HG02610 (cell line): ENCODE data around the gene MMP1.

Experiments
- ATAC-seq: cut with Tn5 transposase; IDR thresholded peaks from one replicate; pipeline ENCODE4 v1.9.1; 2021; ENCODE audit warnings: mild to moderate bottlenecking, moderate library complexity; ENCODE audit not compliant: unreplicated experiment

MMP1 gene

DNA sequence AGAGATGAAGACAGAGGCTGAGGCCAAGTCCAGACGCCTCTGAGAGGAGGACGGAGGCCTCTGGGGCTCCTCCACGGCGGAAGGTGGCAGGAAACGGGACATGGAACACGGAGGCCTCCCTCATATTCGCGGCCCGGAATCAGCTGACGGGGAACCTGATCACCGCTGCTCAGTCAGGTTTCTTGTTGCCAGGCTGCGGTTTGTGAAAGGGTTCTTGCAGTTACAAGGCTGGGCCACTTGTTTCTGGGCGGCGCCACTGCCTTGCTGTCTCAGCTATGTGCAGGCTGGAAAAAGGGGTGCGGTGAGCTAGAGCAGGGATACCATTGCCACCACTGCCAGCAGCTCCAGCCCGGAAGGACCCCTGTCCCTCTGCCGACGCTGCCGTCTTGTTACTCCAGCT is 10.0 kb upstream of the MMP1 start:
- peak; percentile 53 for ATAC-seq

DNA sequence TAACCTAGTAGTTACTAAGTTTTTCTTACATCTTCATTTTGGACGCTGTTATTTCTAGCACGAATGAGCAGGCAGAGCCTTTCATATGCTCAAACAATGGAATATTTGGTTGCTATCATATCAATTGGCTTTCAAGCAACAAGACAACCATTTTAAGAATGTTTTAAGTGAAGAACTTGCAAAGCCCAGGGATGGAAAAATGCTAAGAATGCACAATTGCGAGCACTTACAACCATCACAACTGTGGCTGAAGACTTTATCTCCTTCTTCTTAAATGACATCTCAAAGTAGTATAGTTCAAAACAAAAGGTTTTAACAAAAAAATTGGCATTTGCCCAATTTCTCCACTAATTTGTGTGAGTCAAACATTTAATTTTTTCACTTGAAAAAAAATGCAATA is 8.3 kb upstream of the MMP1 start:
- no peak for ATAC-seq

DNA sequence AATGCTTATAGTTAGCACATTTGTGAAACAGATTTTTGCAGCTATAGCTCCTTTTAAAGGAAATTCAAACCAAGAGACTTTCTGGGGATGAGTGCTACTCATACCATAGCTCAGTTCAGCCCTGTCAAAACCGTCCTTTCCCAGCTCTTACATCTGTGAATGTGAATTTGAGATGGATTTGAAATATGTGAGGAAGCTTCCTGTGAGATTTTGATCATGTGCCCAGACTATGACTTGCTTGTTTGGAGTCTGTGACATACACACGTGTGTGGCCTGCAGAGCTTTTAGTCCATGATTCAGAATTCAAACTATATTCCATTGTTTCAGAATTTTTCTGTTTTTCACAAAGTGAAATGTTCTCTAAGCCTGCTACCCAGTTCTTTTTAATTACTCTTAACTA is 4.4 kb upstream of the MMP1 start:
- ATAC-seq, result no peak

DNA sequence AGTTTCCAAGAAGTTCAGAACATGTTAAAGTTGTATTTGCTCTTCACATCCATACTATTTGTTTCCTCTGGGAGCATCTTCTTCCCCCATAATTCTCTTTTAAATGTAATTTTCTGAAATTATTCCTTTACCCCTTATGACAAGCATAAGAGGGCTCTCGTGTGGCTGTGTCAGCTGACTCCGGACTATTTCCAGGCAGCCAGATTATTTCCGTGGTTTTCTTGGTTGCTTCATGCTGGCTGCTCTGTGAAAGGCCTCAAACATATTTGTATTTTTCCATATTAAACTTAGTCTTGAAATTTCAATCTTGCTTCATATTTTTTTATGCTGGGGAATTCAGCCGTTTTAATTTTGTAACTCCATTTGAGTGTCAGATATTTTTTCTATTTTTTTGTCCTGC is 2.8 kb upstream of the MMP1 start:
- no peak for ATAC-seq

DNA sequence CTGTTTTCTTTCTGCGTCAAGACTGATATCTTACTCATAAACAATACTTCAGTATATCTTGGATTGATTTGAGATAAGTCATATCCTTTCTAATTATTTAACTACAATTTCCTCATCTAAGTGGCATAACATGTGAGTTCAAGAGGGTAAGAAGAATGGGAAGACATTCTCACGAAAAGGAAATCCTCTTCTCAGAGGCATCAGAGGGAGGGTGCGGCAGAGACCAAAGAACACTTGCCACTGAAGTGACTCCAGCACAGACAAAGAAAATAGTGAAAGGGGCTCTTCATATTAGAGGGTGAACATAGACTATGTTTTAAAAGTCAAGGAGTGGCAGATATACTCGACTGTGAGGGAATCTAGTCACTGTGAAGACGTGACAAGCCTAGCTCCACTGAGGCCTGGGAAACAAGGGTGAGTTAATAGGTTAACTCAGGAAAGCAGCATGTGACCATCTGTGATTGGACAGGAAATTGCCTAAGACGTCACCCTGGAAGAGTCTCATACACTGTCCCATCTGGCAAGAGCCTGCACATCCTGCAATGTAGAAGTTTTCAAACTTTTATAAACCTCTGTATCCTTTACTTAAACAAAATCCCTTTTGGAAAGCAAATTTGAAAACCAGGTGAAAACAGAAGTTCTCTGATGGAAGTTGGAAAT is 1.9 kb upstream of the MMP1 start:
- ATAC-seq, result no peak

DNA sequence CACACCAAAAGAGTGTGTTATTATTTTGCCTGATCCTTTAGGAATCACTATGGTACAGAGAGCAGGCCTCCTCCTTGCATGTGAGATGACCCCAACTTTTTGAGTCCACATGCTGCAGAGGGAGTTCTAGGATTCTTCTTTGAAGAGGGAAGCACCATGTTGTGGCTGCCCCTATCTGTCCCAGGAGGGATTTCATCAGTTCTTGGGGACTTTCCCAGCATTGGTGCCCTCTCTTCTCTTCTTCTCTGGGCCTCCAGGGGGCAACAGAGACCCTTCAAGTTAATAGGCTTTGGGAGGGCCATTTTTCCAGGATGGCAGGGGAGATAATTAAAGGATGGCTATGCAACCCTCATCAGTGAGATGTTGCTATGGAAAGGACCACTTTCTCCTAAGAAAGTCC is 3.6 kb downstream of the MMP1 start:
- ATAC-seq, result peak; percentile 94

DNA sequence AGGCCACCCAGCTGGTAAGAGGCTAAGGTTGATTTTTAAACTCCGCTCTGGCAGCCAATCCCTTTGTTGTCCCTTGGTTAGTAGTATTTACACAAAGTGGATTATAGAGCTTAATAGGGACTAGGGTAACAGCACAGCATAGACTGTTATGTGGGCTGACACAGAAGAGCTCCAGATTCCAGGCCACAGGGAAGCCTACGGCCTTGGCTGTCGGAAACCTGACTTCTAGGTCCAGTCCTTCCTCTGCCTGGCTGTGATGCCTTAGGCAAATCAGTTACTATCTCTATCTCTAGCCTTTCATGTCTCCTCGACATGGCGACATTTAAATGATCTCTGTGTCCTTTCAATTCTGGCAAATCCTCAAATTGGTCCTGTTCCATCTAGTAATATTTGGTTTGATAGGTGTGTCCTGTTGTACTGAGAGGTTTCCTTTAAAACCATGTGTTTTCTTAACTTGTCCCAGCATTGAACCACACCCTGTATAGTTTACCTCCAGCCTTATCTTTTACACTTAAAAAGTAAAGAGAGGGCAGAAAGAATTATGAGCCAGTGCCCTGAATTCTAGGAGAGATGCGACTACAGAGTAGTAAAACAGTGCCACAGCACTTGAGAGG is 4.2 kb downstream of the MMP1 start:
- no peak for ATAC-seq

DNA sequence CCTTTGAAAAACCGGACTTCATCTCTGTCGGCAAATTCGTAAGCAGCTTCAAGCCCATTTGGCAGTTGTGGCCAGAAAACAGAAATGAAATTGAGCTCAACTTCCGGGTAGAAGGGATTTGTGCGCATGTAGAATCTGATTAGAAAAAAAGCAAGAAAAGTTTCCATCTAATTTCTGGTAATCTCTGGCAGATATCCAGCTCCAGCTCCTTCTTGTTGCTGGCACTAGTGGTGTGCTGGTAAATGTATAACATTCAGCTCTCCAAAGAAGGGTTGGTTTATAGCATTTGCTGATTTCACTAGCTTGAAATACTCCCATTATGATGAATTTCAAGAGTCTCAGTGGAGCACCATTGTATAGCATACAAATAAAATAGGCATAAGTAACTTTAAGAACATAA is 5.4 kb downstream of the MMP1 start:
- no peak for ATAC-seq

DNA sequence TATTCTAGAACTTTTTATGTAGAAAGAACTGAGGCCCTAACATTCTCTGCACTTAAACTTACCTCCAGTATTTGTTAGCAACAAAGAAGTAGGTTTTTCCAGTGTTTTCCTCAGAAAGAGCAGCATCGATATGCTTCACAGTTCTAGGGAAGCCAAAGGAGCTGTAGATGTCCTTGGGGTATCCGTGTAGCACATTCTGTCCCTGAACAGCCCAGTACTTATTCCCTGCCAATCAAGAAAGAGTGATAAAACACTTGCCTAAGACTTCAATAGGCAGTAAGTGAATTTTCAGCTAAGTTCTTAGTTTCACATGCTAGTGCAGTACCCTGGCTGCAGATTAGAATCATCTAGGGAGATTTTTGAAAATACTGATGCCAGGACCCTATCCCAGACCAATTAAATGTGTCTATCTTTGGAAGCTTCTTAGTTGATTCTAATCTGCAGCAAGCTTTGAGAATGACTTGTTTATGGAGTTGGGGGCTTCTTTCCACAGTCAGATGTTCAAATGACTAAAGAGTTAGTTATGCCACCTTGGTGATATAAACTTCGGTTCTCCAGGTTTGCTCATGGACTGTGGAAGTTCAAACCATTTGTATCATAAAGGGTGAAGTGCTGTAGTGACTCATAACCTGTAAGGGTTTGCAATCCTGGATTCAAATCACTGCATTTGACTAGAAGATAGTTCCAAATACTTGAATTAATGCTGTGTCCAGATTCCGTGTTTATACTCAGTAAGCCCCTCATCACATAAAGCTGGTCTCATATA is 6.5 kb downstream of the MMP1 start:
- ATAC-seq, result no peak

DNA sequence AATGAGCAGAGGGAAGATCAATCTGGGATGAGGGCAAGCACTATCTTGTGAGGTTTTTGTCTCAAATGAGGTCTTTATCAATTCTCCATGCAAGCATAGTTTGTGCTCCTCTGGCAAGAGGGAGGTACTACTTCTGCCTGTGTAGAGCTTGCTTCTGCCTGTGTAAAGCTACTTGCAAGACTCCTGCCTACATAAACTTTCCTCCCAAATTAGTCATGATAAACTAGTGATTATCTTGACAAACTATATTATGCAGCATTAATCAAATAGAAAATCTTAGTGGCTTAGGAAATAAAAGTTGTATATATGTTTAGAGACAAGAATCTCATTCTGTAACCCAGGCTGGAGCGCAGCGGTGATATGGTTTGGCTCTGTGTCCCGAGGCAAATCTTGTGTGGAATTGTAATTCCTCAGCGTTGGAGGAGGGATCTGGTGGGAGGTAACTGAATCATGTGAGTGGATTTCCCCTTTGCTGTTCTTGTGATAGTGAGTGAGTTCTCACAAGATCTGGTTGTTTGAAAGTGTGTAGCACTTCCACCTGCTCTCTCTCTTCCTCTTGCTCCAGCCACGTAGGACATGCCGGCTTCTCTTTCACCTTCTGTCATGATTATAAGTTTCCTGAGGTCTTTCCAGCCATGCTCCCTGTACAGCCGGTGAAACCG is 9.5 kb downstream of the MMP1 start:
- no peak for ATAC-seq

DNA sequence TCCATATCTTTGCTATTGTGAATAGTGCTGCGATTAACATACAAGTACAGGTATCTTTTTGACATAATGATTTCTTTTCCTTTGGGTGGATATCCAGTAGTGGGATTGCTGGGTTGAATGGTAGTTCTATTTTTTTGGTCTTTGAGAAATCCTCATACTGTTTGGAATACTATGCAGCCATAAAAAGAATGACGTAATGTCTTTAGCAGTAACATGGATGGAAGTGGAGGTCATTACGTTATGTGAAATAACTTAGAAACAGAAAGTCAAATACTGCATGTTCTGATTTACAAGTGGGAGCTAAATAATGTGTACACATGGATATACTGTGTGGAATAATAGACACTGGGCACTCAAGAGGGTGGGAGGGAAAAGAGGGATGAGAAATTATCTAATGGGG is 13.6 kb downstream of the MMP1 start:
- no peak for ATAC-seq

DNA sequence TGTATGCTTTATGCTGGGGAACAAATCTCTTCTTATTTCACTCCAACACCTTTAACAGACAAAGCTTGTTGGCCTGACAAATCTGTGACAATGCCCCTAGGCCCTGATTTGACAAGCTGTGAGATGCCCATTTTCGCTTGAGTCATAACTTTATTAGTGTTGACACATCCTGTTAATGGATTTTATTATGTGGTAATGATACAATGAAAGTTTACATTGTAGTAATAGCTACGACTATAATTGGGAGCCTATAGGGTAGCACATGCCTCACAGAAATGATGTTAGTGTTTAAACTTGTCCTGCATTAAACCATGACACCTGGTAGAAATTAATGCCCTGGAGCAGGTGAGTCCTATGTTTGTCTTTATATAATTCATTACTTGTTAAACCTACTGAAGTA is 14.2 kb downstream of the MMP1 start:
- no peak for ATAC-seq

DNA sequence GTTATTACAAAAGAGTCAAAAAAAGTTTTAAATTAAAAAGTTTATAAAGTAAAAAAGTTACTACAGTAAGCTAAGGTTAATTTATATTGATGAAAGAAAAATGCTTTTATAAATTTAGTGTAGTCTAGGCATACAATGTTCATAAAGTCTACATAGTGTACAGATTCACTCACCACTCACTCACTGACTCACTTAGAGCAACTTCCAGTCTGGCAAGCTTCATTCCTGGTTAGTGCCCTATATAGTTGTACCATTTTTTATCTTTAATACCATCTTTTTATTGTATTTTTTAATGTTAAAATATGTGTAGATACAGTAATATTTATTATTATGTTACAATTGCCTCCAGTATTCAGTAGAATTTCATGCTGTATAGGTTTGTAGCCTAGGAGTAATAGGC is 14.9 kb downstream of the MMP1 start:
- ATAC-seq, result no peak

DNA sequence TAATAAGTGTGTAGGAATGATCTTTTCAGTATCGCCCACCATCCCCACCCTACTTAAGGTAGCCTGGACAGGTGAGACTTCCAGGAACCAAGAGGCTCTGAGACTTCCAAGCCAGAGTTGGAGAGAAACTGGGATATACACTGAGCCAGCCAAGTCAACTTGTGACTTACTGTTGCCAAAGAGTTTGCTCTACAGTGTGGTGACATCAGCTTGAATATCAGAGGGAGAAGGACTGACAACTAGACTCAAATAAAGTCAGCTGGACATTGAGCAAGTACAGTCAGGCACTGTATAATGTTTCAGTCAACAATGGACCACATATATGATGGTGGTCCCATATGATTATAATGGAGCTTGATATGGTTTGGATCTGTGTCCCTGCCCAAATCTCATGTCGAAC is 16.3 kb downstream of the MMP1 start:
- ATAC-seq, result no peak

DNA sequence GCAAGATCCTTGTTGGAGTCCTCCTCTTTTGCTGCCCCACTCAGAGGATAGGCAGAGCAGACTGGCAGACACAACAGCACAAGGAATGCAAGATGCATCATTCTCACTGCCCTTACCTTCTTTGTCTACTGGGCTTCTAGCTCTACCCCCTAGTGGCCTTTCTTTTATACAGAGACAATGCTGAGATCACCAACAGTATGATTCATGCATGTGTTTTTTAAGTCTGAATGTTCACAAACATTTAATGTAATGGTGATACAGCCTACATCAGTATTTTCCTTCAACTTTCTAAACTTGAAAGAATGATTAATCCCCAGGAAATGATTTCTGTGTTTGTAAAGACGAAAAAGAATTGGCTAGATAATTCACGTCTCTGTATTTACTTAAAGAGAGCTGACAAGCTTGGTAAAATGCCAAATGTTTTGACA is 17.5 kb downstream of the MMP1 start, which contains the start of gene MMP10:
TSS of gene MMP10 (minus strand) at position 138 of the 428 bp plus-strand sequence. CDS start at position 101, 37 bp downstream.
- no peak for ATAC-seq

DNA sequence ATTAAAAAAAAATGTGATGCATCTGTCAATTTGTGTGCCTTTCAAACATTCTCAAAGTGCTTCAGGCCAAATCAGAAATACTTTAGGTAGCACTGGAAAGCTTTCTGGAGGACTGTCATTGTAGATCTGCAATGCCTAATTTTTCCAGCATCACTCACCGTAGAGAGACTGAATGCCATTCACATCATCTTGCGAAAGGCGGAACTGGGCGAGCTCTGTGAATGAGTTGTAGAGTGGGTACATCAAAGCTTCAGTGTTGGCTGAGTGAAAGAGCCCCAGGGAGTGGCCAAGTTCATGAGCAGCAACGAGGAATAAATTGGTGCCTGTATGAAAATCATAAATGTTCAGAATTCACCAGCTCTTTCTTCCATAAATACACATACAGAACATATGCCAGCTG is 21.5 kb downstream of the MMP1 start:
- ATAC-seq, result no peak

DNA sequence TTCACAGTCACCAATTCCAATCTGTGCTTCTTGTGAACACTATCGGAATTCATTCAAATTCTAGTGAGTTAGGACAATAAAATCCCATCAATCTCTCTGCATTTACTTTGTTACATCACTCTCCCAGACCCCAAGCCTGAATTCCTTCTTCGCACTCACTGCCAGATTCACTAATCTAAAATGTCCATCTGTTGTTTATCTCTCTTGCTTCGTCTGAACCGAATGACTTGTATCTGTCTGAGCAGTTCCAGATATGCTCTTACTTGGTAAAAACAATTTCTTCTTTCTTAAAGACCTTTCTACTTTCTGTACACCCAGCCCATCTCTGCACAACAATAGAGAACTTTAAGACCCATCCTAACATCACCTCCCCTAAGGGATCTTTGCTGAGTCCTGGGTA is 24.6 kb downstream of the MMP1 start:
- ATAC-seq, result no peak

DNA sequence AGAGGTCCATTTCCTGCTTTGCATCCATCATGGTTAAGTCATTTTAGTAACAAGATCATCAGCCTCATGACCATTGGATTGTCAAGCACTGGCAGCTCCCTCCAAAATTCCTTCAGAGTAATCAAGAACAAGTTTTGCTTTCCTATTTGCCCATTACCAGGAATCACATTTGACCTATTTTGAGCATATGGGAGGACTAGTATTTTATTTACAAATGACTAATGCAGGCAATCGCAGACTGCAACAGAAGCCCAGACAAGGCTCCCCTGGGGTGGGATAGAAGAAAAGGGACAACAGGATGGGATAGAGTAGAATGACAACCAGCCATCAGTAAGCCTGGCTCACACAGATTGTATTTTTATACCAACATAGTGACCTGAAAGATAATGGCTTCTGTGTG is 26.6 kb downstream of the MMP1 start:
- no peak for ATAC-seq

DNA sequence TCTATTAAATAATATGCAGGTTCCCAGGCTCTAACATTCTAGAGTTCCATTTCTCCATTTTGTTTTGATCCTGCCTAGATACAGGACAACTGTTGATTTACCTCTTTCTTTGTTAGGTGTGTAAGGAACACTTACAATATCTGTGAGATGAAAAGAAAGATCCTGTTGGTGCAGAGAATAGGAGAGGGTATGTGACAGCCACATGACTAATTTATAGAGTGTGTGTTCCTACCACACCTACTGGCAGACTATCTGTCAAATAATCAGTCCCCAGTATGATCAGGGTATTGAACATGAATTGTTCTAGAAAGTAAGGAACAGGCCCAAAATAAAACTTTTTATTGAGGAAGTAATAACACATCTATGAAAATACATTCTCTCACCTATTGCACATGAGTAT is 27.8 kb downstream of the MMP1 start:
- no peak for ATAC-seq

DNA sequence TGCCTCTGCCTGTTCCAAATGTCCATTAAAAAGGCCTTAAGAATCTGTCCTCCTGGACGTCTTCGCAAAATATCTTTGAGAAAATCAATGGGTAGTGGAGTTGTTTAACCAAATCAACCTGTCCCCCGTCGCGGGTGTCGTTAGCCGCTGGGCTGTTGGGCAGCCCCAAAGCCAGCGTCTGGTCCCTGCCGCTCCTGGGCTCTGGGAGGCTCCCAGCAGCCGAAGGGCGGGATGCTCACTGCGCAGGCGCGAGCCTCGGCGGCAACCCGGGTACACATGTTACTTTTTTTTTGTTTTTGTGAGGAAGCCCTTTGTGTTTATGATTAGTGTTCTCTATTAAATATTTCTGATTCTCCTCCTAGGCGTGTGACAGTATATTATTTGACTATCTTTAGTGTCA is 30.2 kb downstream of the MMP1 start:
- no peak for ATAC-seq

DNA sequence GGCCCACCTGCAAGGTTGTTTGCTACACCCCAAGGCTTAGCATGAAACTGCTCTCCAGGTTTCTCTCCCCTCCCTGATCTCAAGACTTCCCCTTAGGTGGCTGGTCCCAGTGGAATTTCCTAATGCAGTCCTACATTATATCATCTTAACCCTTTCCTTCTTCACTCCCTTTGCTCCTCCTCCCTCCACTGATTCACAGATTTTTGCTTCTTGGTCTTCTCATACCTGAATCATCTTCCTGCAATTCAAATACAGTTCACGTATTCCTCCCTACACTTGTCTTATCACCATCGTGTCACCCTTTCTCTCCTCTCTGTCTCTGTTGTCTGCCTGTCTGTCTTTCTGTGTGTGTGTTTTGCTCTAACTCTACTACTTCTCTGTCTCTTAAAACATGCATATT is 34.5 kb downstream of the MMP1 start:
- ATAC-seq, result no peak

DNA sequence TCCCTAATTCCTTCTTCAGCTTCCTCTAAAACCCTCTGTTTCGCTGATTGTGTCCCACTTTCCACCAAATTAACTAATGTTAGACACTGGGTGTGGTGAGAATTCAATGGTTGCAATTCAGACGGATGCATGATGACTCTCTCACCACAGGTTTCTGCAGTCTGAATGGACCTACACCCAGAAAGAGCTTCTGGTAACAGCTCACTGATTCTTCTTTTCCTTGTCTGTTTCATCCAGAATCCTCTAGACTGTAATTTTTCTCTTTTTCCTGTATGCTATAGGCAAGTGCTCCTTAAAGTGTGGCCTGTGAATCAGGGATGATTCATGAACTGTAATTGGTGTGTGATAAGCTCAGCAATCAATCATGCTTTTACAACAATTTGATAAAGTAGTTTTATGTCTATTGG is 35.6 kb downstream of the MMP1 start:
- ATAC-seq, result no peak
